ENCODE data around the gene FOXP1.

DNA sequence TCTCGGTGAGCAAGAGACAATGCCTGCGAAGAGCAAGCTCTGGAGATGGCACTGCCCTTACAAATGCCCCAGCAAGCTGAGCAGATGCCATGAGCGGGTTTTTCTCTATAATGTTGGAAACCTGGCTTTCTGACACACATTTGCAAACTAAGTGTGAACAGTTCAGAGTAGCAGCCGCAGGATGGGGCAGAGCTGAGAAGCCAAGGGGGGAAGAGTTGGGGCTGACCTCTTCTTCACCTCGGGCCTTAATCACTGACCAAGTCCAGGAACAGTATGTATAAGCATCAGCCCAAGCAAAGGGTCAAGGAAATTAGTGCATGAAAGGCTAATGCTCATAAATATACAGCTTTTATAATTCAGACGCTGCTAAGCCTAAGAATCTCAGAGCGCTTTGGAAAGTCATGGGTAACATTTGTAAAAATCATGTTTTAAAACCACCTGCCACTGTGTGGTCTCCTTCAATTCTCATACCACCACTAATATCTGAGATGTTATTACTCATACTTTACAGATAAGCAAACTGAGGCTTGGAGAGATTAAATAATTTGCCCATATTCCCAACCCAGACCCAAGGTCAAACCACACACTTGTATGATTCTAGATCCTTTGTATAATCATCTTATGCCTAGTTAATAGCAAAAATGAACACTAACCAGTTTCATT, 603.4 kb downstream of the FOXP1 start:
- TF ChIP-seq, protein P1, sequence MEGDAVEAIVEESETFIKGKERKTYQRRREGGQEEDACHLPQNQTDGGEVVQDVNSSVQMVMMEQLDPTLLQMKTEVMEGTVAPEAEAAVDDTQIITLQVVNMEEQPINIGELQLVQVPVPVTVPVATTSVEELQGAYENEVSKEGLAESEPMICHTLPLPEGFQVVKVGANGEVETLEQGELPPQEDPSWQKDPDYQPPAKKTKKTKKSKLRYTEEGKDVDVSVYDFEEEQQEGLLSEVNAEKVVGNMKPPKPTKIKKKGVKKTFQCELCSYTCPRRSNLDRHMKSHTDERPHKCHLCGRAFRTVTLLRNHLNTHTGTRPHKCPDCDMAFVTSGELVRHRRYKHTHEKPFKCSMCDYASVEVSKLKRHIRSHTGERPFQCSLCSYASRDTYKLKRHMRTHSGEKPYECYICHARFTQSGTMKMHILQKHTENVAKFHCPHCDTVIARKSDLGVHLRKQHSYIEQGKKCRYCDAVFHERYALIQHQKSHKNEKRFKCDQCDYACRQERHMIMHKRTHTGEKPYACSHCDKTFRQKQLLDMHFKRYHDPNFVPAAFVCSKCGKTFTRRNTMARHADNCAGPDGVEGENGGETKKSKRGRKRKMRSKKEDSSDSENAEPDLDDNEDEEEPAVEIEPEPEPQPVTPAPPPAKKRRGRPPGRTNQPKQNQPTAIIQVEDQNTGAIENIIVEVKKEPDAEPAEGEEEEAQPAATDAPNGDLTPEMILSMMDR (IDR thresholded peaks at IDR 0.05; ENCODE audit: low read length) = no peak
- no peak for TF ChIP-seq EZH2 (IDR thresholded peaks at IDR 0.05; ENCODE audit: borderline replicate concordance, low read length)
